Measurements from ENCODE around the gene IQCF5. TPM values are rescaled to one million over a fixed set of nuclear protein-coding genes. Genes with fewer than 3 reads are reported as not detected.

IQCF5 gene
- total RNA-seq, 6 donors from 2014 or later = not detected

DNA sequence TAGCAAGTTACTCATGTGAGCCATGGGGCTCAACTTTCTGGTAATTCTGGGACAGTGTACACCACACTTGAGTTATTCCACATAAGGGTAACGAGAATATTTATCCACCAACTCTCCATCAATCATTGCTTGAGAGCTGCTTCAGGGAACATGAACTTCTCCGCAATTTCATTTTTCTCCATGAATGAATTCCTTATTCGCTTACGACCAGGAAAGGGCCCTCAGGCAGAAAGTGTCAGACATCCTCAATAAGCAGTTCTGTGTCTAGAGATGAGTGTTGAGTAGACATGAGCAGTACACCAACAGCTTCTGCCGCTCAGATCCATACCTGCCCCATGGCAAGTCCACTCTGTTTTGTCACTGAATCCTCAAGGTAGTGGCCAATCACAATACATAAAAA lies 38.8 kb downstream of the IQCF5 start:
- Histone ChIP-seq H3K27me3 (no peaks in the 10 kb centered on the region), H3K9me3 (no peaks in the 10 kb centered on the region), H3K4me1 (no peaks in the 10 kb centered on the region), H3K27ac (no peak overlapping the region), H3K36me3 (no peaks in the 10 kb centered on the region), H3K4me3 (no peak overlapping the region)
- ATAC-seq (ENCODE audit: low FRiP score in 2 of 2) (no peak), DNase-seq (no peak)
- TF ChIP-seq POLR2AphosphoS5 (IDR thresholded peaks at IDR 0.05) (no peak), EP300 (IDR thresholded peaks at IDR 0.05) (no peak), POLR2A (IDR thresholded peaks at IDR 0.05) (no peak)
- TF ChIP-seq, protein P1, sequence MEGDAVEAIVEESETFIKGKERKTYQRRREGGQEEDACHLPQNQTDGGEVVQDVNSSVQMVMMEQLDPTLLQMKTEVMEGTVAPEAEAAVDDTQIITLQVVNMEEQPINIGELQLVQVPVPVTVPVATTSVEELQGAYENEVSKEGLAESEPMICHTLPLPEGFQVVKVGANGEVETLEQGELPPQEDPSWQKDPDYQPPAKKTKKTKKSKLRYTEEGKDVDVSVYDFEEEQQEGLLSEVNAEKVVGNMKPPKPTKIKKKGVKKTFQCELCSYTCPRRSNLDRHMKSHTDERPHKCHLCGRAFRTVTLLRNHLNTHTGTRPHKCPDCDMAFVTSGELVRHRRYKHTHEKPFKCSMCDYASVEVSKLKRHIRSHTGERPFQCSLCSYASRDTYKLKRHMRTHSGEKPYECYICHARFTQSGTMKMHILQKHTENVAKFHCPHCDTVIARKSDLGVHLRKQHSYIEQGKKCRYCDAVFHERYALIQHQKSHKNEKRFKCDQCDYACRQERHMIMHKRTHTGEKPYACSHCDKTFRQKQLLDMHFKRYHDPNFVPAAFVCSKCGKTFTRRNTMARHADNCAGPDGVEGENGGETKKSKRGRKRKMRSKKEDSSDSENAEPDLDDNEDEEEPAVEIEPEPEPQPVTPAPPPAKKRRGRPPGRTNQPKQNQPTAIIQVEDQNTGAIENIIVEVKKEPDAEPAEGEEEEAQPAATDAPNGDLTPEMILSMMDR (IDR thresholded peaks at IDR 0.05) = no peak
- WGBS, 2 donors = 60 to 78% methylated on average over 5 of the region's 5 CpGs

DNA sequence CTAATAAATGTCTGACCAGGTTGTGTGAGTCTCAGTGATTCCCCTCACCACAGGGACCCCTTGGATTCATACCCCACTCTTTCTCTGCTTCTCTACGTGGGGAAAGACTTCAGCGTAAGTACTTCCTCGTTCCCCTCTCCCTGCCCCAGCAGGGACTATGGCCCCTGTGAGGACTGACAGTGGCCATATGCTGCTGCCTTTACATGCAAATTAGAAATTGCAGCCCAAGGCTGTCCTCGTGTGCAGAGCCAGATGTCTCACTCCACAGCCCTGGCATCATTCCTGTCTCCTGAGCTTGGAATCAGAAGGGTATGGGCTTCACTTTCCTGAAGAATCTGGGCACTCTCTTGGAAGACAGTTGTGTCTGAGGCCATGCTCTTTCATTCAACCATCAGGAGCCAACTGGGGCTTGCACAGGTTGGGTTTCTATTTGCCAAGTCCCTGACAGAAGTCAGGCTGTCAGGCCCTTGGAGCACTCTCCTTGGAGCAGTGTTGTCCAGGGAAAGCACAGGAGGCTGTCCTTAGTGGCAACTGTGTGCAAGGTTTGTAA lies 44.5 kb downstream of the IQCF5 start:
- Histone ChIP-seq H3K4me3 (no peak overlapping the region), H3K27me3 (no peaks in the 10 kb centered on the region), H3K9me3 (peaks cover 0 to 16% (median 6%) of the 10 kb centered on the region in 4 donors), H3K27ac (no peak overlapping the region), H3K4me1 (no peaks in the 10 kb centered on the region), H3K36me3 (no peaks in the 10 kb centered on the region)
- no peak for ATAC-seq (ENCODE audit: low FRiP score in 2 of 2)
- TF ChIP-seq POLR2A (IDR thresholded peaks at IDR 0.05) (no peak), EP300 (IDR thresholded peaks at IDR 0.05) (no peak), POLR2AphosphoS5 (IDR thresholded peaks at IDR 0.05) (no peak)
- TF ChIP-seq, protein P1 (IDR thresholded peaks at IDR 0.05) = no peak
- WGBS, 2 donors = 46 to 60% methylated on average over 4 of the region's 4 CpGs
- no peak for DNase-seq

DNA sequence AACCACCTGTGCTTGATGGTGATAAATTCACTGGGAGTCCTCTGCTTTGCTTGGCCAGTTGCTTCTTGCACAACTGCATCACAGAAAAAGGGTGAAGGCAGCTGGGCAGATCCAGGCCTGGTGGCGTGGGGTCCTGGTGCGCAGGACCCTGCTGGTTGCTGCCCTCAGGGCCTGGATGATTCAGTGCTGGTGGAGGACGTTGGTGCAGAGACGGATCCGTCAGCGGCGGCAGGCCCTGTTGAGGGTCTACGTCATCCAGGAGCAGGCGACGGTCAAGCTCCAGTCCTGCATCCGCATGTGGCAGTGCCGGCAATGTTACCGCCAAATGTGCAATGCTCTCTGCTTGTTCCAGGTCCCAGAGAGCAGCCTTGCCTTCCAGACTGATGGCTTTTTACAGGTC lies 45.1 kb downstream of the IQCF5 start:
- H3K4me3 ChIP-seq = no peak overlapping the region
- no peaks in the 10 kb centered on the region for H3K4me1 ChIP-seq
- no peak for ATAC-seq (ENCODE audit: low FRiP score in 2 of 2)
- TF ChIP-seq, protein P1 (IDR thresholded peaks at IDR 0.05) = no peak
- no peak for TF ChIP-seq POLR2AphosphoS5 (IDR thresholded peaks at IDR 0.05)
- H3K27me3 ChIP-seq = no peaks in the 10 kb centered on the region
- peak in 1 of 2 donors; percentile 57 for DNase-seq
- no peaks in the 10 kb centered on the region for H3K36me3 ChIP-seq
- H3K9me3 ChIP-seq = peaks cover 0 to 16% (median 6%) of the 10 kb centered on the region in 4 donors
- WGBS, 2 donors = 83 to 96% methylated on average over 5 to 13 of the region's 13 CpGs
- H3K27ac ChIP-seq = no peak overlapping the region

DNA sequence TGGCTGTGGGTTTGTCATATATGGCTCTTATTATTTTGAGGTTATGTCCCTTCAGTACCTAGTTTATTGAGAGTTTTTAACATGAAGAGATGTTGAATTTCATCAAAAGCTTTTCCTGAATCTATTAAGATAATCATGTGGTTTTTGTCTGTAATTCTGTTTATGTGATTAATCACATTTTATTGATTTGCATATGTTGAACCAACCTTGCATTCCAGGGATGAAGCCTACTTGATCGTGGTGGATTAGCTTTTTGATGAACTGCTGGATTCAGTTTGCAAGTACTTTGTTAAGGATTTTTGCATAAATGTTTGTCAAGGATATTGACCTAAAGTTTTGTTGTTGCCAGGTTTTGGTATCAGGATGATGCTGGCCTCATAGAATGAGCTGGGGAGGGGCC lies 47.1 kb downstream of the IQCF5 start:
- WGBS, 2 donors = 78 to 84% methylated on average over 1 of the region's 1 CpG
- Histone ChIP-seq H3K4me3 (no peak overlapping the region), H3K27me3 (no peaks in the 10 kb centered on the region)

More for the DNA sequence above, 47.1 kb downstream of the IQCF5 start:
- no peak overlapping the region for H3K27ac ChIP-seq
- H3K4me1 ChIP-seq = no peaks in the 10 kb centered on the region
- H3K36me3 ChIP-seq = no peaks in the 10 kb centered on the region
- TF ChIP-seq POLR2A (IDR thresholded peaks at IDR 0.05) = no peak
- TF ChIP-seq POLR2AphosphoS5 (IDR thresholded peaks at IDR 0.05) = no peak
- TF ChIP-seq, protein P1 (IDR thresholded peaks at IDR 0.05) = no peak
- TF ChIP-seq EP300 (IDR thresholded peaks at IDR 0.05) = no peak
- DNase-seq (no peak), ATAC-seq (ENCODE audit: low FRiP score in 2 of 2) (no peak)
- H3K9me3 ChIP-seq = peaks cover 0 to 16% (median 6%) of the 10 kb centered on the region in 4 donors

Small RNAs within 50 kb of the gene (small RNA-seq; reads per million reads assigned to genes)
- gene RN7SL504P = 0 to 0.31 (median 0.07) reads per million in 4 donors

Other genes with a start within 250 kb of the IQCF5 start
- gene TEX264, start 204.3 kb downstream of the IQCF5 start, total RNA-seq = 10 to 100 TPM; 40.4 to 86.5 (median 55.5) TPM
- gene GRM2, start 168.5 kb downstream of the IQCF5 start, total RNA-seq = 1 to 10 TPM in 1 of 6 donors, under 1 TPM in 4, not detected in 1; 0.10 to 1.0 (median 0.30) TPM
- not detected for gene IQCF6, start 96.4 kb downstream of the IQCF5 start, total RNA-seq
- gene IQCF2, start 14.0 kb downstream of the IQCF5 start, total RNA-seq = not detected
- gene IQCF1, start 27.8 kb upstream of the IQCF5 start, total RNA-seq = not detected
- 10 to 100 TPM; 10.7 to 30.4 (median 19.8) TPM for gene RRP9, start 66.3 kb upstream of the IQCF5 start, total RNA-seq
- gene PARP3, start 66.8 kb upstream of the IQCF5 start, total RNA-seq = 10 to 100 TPM; 23.0 to 80.7 (median 35.7) TPM
- not detected for gene GPR62, start 79.8 kb upstream of the IQCF5 start, total RNA-seq
- 10 to 100 TPM; 22.7 to 53.4 (median 37.7) TPM for gene PCBP4, start 91.9 kb upstream of the IQCF5 start, total RNA-seq
- 10 to 100 TPM; 35.6 to 62.6 (median 50.0) TPM for gene ABHD14B, start 98.4 kb upstream of the IQCF5 start, total RNA-seq
- 10 to 100 TPM; 15.7 to 44.5 (median 26.3) TPM for gene ABHD14A, start 99.5 kb upstream of the IQCF5 start, total RNA-seq
- gene ACY1, start 107.9 kb upstream of the IQCF5 start, total RNA-seq = 10 to 100 TPM; 17.4 to 65.0 (median 35.9) TPM
- 1,000 to 10,000 TPM in 1 of 6 donors, 100 to 1,000 TPM in 5; 306 to 1,159 (median 770) TPM for gene RPL29, start 120.3 kb upstream of the IQCF5 start, total RNA-seq
- 10 to 100 TPM; 24.1 to 49.1 (median 35.3) TPM for gene DUSP7, start 181.0 kb upstream of the IQCF5 start, total RNA-seq